ENCODE results near the gene TNFRSF12A.
A peak's percentile ranks its signal among the peaks of the same experiment; 100 is the strongest.

Gene TNFRSF12A

GRCh38 chr16:3020247-3020603 is at the start of gene TNFRSF12A:
TNFRSF12A (plus strand) TSS chr16:3020368; CDS start chr16:3020398, 30 bp downstream.
- peak; percentile 75 for FAIRE-seq
- peak; percentile 80 for DNase-seq (ENCODE audit: extremely low spot score, insufficient read length, low read depth)

GRCh38 chr16:2970563-2970962 is 49.6 kb upstream of the TNFRSF12A start:
- DNase-seq (ENCODE audit: extremely low spot score, insufficient read length, low read depth) (no peak), FAIRE-seq (no peak)

DNA sequence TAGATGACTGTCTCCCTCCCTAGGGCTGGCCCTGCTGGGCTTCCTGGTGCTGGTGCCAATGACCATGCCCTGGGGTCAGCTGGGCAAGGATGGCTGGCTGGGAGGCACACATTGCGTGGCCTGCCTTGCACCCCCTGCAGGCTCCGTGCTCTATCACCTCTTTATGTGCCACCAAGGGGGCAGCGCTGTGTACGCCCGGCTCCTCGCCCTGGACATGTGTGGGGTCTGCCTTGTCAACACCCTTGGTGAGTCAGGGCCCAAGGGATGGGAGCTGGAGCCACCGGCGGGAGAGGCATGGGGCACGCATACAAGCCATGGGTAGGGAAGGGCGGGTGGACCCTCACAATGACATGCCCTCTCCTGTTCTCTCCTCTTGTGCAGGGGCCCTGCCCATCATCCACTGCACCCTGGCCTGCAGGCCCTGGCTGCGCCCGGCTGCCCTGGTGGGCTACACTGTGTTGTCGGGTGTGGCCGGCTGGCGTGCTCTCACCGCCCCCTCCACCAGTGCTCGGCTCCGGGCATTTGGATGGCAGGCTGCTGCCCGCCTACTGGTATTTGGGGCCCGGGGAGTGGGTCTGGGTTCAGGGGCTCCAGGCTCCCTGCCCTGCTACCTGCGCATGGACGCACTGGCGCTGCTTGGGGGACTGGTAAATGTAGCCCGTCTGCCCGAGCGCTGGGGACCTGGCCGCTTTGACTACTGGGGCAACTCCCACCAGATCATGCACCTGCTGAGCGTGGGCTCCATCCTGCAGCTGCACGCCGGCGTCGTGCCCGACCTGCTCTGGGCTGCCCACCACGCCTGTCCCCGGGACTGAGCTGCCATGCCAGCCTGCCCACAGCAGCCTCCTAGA is 48.8 kb upstream of the TNFRSF12A start:
- DNase-seq (ENCODE audit: extremely low spot score, insufficient read length, low read depth), result no peak
- no peak for FAIRE-seq

- FAIRE-seq, result no peak
- DNase-seq (ENCODE audit: extremely low spot score, insufficient read length, low read depth), result no peak
Measured at GRCh38 chr16:2971985-2972784, 48.0 kb upstream of the TNFRSF12A start.

GRCh38 chr16:2973093-2973492 is 47.1 kb upstream of the TNFRSF12A start:
- FAIRE-seq (no peak), DNase-seq (ENCODE audit: extremely low spot score, insufficient read length, low read depth) (no peak)

DNA sequence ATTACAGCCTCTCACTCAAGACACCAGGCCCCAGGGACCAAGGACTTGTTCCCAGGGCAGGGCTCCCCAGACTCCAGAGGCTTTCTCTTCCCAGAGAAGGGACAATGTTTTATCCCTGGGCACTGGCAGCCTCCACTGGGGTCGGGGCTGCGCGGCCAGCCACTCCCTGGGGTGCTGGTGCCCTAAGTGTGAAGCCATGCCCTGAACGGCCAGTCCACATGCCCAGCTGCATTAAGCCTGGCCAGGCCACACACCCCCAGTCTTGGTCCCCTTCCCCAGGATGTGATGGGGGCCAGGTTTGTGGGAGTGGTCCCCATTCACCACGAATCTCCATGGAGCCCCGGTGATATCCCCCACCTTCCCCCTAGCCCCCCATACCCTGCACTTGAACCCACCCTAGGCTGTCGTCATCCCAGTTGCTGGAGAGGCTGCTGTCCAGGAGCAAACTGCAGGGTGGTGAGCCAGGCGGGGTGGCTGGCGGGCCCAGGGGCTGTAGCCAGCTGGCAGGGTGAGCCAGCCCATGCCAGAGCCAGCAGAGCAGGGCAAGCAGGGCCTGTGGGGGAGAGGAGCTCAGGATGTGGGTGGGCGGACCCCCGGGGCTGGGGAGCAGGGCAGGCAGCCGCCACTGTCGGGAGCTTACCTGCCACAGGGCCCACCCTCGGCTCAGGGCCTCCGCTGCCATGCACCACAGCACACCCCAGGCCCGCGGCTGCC is 46.4 kb upstream of the TNFRSF12A start:
- no peak for FAIRE-seq
- no peak for DNase-seq (ENCODE audit: extremely low spot score, insufficient read length, low read depth)

DNA sequence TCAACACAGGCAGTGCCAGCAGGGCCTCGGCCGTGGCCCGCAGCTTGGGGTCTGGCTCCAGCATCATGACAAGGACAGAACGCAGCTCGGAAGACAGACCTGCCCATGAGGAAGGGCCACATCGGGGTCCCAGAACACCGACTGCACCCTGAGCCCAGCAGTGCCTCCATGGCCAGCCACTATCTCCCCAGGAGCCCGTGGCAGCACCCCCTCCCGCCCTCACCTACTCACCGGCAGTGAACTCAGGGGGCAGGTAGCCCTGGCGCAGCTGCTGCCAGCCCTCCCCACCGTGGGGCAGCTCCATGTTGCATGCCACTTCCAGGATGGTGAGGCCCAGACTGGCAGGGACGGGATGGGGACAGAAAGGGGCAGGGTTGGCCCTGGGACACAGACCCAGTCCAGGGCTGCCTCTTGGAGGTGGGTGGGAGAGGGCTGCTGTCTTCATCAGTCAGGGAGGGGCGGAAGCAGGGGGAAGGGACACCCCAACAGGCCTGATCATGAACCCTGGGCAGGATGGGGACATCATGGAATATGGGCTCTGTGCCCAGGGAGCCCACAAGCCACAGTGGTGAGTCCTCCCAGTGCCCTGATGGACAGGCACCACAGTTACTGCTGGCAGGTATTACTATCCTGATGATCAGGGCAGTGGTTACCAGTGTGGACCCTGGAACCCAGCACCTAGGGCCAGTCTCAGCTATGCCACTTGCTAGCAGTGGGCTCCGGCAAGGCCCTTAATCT is 45.7 kb upstream of the TNFRSF12A start:
- FAIRE-seq, result no peak
- DNase-seq (ENCODE audit: extremely low spot score, insufficient read length, low read depth), result no peak

GRCh38 chr16:2975161-2975795 is 44.9 kb upstream of the TNFRSF12A start:
- FAIRE-seq, result no peak
- DNase-seq (ENCODE audit: extremely low spot score, insufficient read length, low read depth), result no peak

DNA sequence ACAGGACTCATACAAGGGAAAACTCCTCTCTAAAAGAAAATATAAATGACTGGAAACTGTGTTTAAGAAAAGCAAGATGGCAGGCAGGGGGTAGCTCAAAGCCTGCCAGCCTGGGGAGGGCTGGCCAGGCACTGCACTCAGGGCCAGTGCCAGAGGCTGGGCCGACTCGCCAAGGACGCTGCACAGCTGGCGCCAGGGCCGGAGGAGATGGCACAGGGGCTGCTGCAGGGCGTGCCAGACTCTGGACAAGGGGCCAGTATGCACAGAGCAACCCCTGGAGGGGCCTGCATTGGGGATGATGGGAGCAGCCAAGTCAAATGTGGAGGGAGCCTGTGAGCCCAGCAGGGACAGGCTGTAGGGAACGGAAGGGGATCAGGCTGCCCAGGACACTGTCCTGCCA is 44.0 kb upstream of the TNFRSF12A start:
- DNase-seq (ENCODE audit: extremely low spot score, insufficient read length, low read depth) (no peak), FAIRE-seq (no peak)

DNA sequence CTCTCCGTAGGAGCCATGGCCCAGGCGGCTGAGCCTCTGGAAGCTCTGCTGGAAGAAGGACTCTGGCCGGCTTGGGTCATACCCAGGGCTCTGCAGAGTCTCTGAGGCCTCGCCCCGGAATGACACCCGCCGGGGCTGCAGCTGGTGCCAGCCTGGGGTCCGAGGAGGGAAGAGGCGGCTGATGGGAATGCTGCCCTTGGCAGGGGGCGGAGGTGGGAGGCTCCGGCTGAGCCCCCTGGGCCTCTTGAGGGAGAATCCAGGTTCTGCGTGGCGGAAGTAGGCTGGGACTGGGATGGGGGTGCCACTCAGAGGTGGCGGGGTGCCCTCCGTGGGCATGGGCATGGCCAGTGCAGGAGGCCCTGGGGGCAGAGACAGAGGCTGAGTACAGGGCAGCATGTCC is 43.5 kb upstream of the TNFRSF12A start:
- FAIRE-seq (no peak), DNase-seq (ENCODE audit: extremely low spot score, insufficient read length, low read depth) (no peak)

DNA sequence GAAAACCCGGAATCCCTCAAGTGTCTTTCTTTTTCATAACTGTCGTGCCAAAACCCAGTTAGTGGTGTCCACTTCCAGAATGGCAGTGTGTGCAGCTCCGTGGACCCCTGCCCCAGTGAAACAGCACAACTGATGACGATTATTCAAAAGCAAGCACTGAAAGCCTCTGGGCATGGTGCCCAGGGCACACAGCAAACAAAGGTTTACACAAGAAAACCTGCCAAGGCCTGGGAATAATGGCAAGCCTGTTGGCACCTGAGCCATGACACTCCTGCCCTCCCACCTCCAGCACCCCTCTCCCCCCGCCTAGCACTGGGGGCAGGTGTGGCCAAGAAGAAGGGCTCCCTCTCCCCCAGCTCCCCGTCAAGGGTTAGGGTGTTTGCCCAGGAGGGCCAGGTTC is 42.7 kb upstream of the TNFRSF12A start:
- DNase-seq (ENCODE audit: extremely low spot score, insufficient read length, low read depth), result no peak

DNA sequence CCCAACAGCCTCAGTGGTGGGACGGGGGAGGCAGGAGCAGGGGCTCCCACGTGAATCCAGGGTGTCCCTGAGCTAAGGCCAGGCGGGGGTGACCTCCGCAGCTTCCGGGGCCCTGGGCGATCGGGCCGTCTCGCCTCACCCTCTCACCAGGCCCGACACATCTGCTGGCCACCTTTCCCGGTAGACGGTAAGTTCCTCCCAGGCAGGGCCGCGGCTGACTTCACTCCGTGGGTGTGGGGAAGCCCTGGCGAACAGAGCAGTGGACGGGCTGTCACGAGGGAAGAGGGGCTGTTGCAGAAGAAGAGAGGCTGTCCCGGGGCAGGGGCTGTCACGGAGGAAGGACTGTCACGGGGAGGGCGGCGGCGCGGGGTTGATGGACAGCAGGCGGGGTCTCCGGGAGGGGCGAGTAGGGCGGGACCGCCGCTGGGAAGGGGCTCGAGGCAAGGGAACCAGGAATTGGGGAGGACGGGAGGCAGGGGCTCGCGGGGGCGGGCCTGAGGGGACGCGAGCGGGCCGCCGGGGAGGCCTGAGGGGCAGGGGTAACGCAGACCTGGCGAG is 40.4 kb upstream of the TNFRSF12A start:
- no peak for FAIRE-seq
- DNase-seq (ENCODE audit: extremely low spot score, insufficient read length, low read depth), result no peak

More for the DNA sequence above, 42.7 kb upstream of the TNFRSF12A start:
- no peak for FAIRE-seq

- peak; percentile 87 for FAIRE-seq
- DNase-seq (ENCODE audit: extremely low spot score, insufficient read length, low read depth), result peak; percentile 100
Measured at GRCh38 chr16:2980227-2981176, 39.7 kb upstream of the TNFRSF12A start, which contains the start of gene PKMYT1. PKMYT1 (minus strand) TSS chr16:2980446; CDS start chr16:2979657, 789 bp downstream.

GRCh38 chr16:2981177-2981898 is 38.8 kb upstream of the TNFRSF12A start:
- FAIRE-seq, result no peak
- no peak for DNase-seq (ENCODE audit: extremely low spot score, insufficient read length, low read depth)

DNA sequence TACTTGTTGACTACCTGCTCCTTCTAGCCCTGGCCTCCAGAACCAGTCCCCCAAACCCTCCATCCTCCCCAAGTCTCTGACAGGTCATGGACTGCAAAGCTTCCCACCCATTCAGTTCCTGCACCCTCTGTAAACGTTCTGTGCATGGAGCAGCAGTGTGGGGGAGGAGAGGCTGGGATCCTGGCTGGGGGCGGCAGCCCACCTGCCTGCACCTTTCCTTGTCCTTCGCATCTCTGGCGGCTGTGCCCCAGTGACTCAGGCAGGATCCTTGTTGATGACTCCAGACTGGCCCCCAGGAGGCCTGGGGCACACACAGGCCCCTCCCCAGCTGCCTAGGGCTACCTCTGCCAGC is 38.3 kb upstream of the TNFRSF12A start:
- FAIRE-seq, result no peak
- no peak for DNase-seq (ENCODE audit: extremely low spot score, insufficient read length, low read depth)

GRCh38 chr16:2982402-2982801 is 37.8 kb upstream of the TNFRSF12A start:
- DNase-seq (ENCODE audit: extremely low spot score, insufficient read length, low read depth) (no peak), FAIRE-seq (no peak)

DNA sequence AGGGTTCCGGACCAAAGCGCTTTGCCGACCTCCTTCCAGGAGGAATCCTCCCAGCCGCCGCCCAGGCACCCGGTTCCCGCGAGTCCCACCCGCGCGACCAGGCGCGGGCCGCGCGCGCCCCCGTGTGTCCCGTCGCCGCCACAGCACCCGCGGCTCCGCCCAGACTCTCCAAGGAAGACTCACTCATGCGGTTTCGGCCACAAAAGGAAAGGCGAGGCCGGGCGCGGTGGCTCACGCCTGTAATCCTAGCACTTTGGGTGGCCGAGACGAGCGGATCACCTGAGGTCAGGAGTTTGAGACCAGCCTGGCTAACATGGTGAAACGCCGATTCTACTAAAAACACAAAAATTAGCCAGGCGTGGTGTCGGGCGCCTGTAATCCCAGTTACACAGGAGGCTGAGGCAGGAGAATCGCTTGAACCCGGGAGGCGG is 36.4 kb upstream of the TNFRSF12A start:
- FAIRE-seq (peak; percentile 73), DNase-seq (ENCODE audit: extremely low spot score, insufficient read length, low read depth) (peak; percentile 76)
